Muscle of leg (tissue), 11 donors: ENCODE results near the gene ARHGAP45. TPM values are rescaled to one million over a fixed set of nuclear protein-coding genes. Genes with fewer than 3 reads are reported as not detected.

Experiments
- DNase-seq: peaks from one replicate; pipeline ENCODE4 v3.0.0; 2013
- H3K27ac ChIP-seq: one replicate; pipeline ENCODE4 v1.5.1; 2013; ENCODE audit warnings: mild to moderate bottlenecking, low read length, control low read depth
- H3K27me3 ChIP-seq: one replicate; pipeline ENCODE4 v1.6.1; 2013; ENCODE audit warnings: low read length; ENCODE audit not compliant: control insufficient read depth, insufficient read depth
- H3K36me3 ChIP-seq: one replicate; pipeline ENCODE4 v1.6.1; 2013; ENCODE audit warnings: low read length; ENCODE audit not compliant: control insufficient read depth, insufficient read depth
- H3K4me1 ChIP-seq: one replicate; pipeline ENCODE4 v1.6.1; 2013; ENCODE audit warnings: low read length; ENCODE audit not compliant: control insufficient read depth, insufficient read depth
- H3K4me3 ChIP-seq: one replicate; pipeline ENCODE4 v1.5.1; 2013; ENCODE audit warnings: low read length, control low read depth
- H3K9me3 ChIP-seq: replicated peaks from 2 replicates; pipeline ENCODE4 v1.6.1; 2013; ENCODE audit warnings: low read depth, low read length; ENCODE audit not compliant: control insufficient read depth
- WGBS: methylation state at CpG from one replicate; pipeline ENCODE4 v1.1.5; 2013; ENCODE audit warnings: missing lambda C conversion rate; ENCODE audit not compliant: insufficient coverage; 5-methylcytosine and 5-hydroxymethylcytosine counted together
- polyA plus RNA-seq, 8 donors: library from polyadenylated mRNA; unstranded; fragments of 120-200 nt; gene quantifications; one replicate each; pipeline versions ENCODE4 v1.2.1 to v1.2.3, GENCODE V29; 2013; ENCODE audit warnings: inconsistent platforms in 1 of 8, low replicate concordance in 1 of 8; ENCODE audit not compliant: insufficient read length in 8 of 8, insufficient read depth in 1 of 8
- total RNA-seq: library from RNA; stranded (reverse); fragments of 120-200 nt; gene quantifications from one replicate; pipeline ENCODE4 v1.2.4, GENCODE V29; 2013

Gene ARHGAP45
- total and polyA plus RNA-seq, 9 donors = 5.0 to 13.1 (median 11.1) TPM

- no peaks in the 10 kb centered on the region for H3K36me3 ChIP-seq
- no peak for DNase-seq
- H3K27me3 ChIP-seq = peaks cover 58% of the 10 kb centered on the region
- H3K4me3 ChIP-seq = no peak overlapping the region
- H3K9me3 ChIP-seq = no peaks in the 10 kb centered on the region
- no peak overlapping the region for H3K27ac ChIP-seq
- no CpG with 5 or more reads among the region's 11 CpGs for WGBS
- H3K4me1 ChIP-seq = peaks cover 22% of the 10 kb centered on the region
Measured at GRCh38 chr19:1072371-1073015, 5.5 kb downstream of the ARHGAP45 start.

- DNase-seq = no peak
- peaks cover 50% of the 10 kb centered on the region for H3K27me3 ChIP-seq
- H3K9me3 ChIP-seq = no peaks in the 10 kb centered on the region
- peaks cover 21% of the 10 kb centered on the region for H3K4me1 ChIP-seq
- no peak overlapping the region for H3K27ac ChIP-seq
- WGBS = 81% methylated on average over 23 of the region's 30 CpGs
- no peaks in the 10 kb centered on the region for H3K36me3 ChIP-seq
- no peak overlapping the region for H3K4me3 ChIP-seq
Measured at GRCh38 chr19:1073063-1073955, 6.3 kb downstream of the ARHGAP45 start.

DNA sequence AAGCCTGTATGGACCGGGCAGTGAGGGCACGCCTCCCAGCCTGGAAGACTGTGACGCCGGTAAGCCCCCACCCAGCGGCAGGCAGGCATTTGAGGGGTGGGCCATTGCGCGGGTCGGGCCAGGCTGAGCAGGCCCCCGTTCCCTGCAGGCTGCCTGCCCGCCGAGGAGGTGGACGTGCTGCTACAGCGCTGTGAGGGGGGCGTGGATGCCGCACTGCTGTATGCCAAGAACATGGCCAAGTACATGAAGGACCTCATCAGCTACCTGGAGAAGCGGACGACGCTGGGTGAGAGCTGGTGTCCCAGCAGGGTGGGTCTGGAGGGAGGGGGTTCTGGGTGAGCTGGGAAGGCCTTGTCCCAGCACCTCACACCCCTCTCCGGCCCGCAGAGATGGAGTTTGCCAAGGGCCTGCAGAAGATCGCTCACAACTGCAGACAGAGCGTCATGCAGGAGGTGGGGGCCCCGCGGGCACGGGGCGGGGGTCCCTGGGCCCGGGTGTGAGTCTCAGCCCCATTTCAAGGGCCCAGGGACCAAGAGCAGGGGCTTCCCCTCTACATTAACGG lies 7.1 kb downstream of the ARHGAP45 start:
- Histone ChIP-seq H3K27me3 (peaks cover 42% of the 10 kb centered on the region), H3K36me3 (no peaks in the 10 kb centered on the region)

GRCh38 chr19:1074544-1075283 lies 7.7 kb downstream of the ARHGAP45 start:
- DNase-seq = peak; percentile 59
- Histone ChIP-seq H3K4me3 (no peak overlapping the region), H3K27me3 (peaks cover 36% of the 10 kb centered on the region), H3K36me3 (no peaks in the 10 kb centered on the region), H3K27ac (no peak overlapping the region), H3K9me3 (no peaks in the 10 kb centered on the region), H3K4me1 (peaks cover 17% of the 10 kb centered on the region)
- 69% methylated on average over 39 of the region's 54 CpGs for WGBS

More for the DNA sequence above, 7.1 kb downstream of the ARHGAP45 start:
- no peak overlapping the region for H3K27ac ChIP-seq
- no peak overlapping the region for H3K4me3 ChIP-seq
- DNase-seq = no peak
- 81% methylated on average over 21 of the region's 28 CpGs for WGBS
- peaks cover 21% of the 10 kb centered on the region for H3K4me1 ChIP-seq
- no peaks in the 10 kb centered on the region for H3K9me3 ChIP-seq

DNA sequence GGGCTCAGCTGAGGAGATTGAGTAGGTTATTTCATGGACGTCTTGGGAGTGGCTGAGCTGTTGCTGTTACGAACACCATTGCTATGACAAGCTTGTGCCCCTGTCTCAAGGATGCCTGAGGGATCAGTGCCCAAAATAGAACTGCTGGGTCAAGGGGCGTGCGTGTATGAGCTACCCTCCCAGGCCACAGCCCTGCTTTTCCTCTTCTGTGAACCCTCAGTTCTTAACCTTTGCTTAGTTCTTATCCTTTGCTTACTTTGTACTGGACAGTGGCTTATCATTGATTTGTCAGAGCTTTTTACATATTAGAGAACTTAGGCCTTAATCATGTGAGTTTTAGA lies 9.0 kb downstream of the ARHGAP45 start:
- Histone ChIP-seq H3K27me3 (peaks cover 23% of the 10 kb centered on the region), H3K4me3 (no peak overlapping the region), H3K9me3 (no peaks in the 10 kb centered on the region), H3K27ac (no peak overlapping the region), H3K36me3 (no peaks in the 10 kb centered on the region), H3K4me1 (peaks cover 12% of the 10 kb centered on the region)
- 78% methylated on average over 3 of the region's 4 CpGs for WGBS
- no peak for DNase-seq

- WGBS = 62% methylated on average over 12 of the region's 16 CpGs
- DNase-seq = peak; percentile 65
- Histone ChIP-seq H3K4me3 (no peak overlapping the region), H3K9me3 (no peaks in the 10 kb centered on the region), H3K36me3 (no peaks in the 10 kb centered on the region), H3K4me1 (peaks cover 14% of the 10 kb centered on the region), H3K27ac (no peak overlapping the region), H3K27me3 (peaks cover 16% of the 10 kb centered on the region)
Measured at GRCh38 chr19:1076951-1077350, 10.0 kb downstream of the ARHGAP45 start.

DNA sequence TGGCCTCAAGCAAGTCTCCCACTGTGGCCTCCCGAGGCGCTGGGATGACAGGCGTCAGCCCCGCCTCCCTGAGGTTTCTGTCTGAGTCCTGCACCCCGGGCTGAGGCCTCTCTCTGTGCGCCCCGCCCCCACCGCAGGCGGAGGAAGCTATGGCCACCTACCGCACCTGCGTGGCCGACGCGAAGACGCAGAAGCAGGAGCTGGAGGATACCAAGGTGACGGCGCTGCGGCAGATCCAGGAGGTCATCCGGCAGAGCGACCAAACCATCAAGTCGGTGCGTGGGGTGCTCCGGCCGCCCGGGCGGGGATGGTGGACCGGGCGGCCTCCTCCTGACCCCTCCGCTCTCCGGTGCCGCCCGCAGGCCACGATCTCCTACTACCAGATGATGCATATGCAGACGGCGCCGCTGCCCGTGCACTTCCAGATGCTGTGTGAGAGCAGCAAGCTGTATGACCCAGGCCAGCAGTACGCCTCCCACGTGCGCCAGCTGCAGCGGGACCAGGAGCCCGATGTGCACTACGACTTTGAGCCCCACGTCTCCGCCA lies 12.7 kb downstream of the ARHGAP45 start:
- DNase-seq = no peak
- no peak overlapping the region for H3K4me3 ChIP-seq
- H3K4me1 ChIP-seq = peaks cover 32% of the 10 kb centered on the region
- H3K27me3 ChIP-seq = no peaks in the 10 kb centered on the region
- no peaks in the 10 kb centered on the region for H3K9me3 ChIP-seq
- WGBS = 89% methylated on average over 41 of the region's 45 CpGs
- H3K27ac ChIP-seq = no peak overlapping the region
- no peaks in the 10 kb centered on the region for H3K36me3 ChIP-seq

GRCh38 chr19:1080360-1081161 lies 13.6 kb downstream of the ARHGAP45 start:
- Histone ChIP-seq H3K27ac (no peak overlapping the region), H3K36me3 (peaks cover under 1% of the 10 kb centered on the region)
- 92% methylated on average over 42 of the region's 50 CpGs for WGBS

More at GRCh38 chr19:1080360-1081161, 13.6 kb downstream of the ARHGAP45 start:
- no peak for DNase-seq
- Histone ChIP-seq H3K9me3 (no peaks in the 10 kb centered on the region), H3K27me3 (no peaks in the 10 kb centered on the region), H3K4me3 (no peak overlapping the region), H3K4me1 (peaks cover 33% of the 10 kb centered on the region)
